ENCODE results near the gene PSMB11. TPM values are rescaled to one million over a fixed set of nuclear protein-coding genes. Genes with fewer than 3 reads are reported as not detected.

The PSMB11 gene
- total RNA-seq, 2 donors from 2014 or later: not detected

- no peaks in the 10 kb centered on the region for H3K4me1 ChIP-seq (ENCODE audit: control insufficient read depth in 1 of 2, low read depth in 2 of 2)
- H3K27me3 ChIP-seq (replicated peaks; ENCODE audit: insufficient read depth): no peaks in the 10 kb centered on the region
- no peak overlapping the region for H3K4me3 ChIP-seq
- ATAC-seq (ENCODE audit: insufficient number of reproducible peaks, low FRiP score, low read depth) (no peak), DNase-seq (ENCODE audit: low spot score) (no peak)
- no peaks in the 10 kb centered on the region for H3K36me3 ChIP-seq
- no peaks in the 10 kb centered on the region for H3K9me3 ChIP-seq
- no peak overlapping the region for H3K27ac ChIP-seq
- no peak for TF ChIP-seq CTCF (IDR thresholded peaks at IDR 0.05)
Observed at GRCh38 chr14:23045419-23046357, 3.7 kb downstream of the PSMB11 start.

GRCh38 chr14:23047034-23047634 is 5.1 kb downstream of the PSMB11 start:
- ATAC-seq (ENCODE audit: insufficient number of reproducible peaks, low FRiP score, low read depth): no peak

GRCh38 chr14:23047751-23048693 is 6.0 kb downstream of the PSMB11 start:
- no peaks in the 10 kb centered on the region for H3K9me3 ChIP-seq
- ATAC-seq (ENCODE audit: insufficient number of reproducible peaks, low FRiP score, low read depth): no peak
- no peaks in the 10 kb centered on the region for H3K27me3 ChIP-seq (replicated peaks; ENCODE audit: insufficient read depth)
- H3K27ac ChIP-seq: no peak overlapping the region
- no peaks in the 10 kb centered on the region for H3K4me1 ChIP-seq (ENCODE audit: control insufficient read depth in 1 of 2, low read depth in 2 of 2)
- H3K4me3 ChIP-seq: no peak overlapping the region
- DNase-seq (ENCODE audit: low spot score): no peak
- no peaks in the 10 kb centered on the region for H3K36me3 ChIP-seq
- TF ChIP-seq CTCF (IDR thresholded peaks at IDR 0.05): no peak

More at GRCh38 chr14:23047034-23047634, 5.1 kb downstream of the PSMB11 start:
- Histone ChIP-seq H3K36me3 (no peaks in the 10 kb centered on the region), H3K4me1 (ENCODE audit: control insufficient read depth in 1 of 2, low read depth in 2 of 2) (no peaks in the 10 kb centered on the region), H3K27ac (no peak overlapping the region), H3K9me3 (no peaks in the 10 kb centered on the region), H3K27me3 (replicated peaks; ENCODE audit: insufficient read depth) (no peaks in the 10 kb centered on the region), H3K4me3 (no peak overlapping the region)
- DNase-seq (ENCODE audit: low spot score): no peak
- TF ChIP-seq CTCF (IDR thresholded peaks at IDR 0.05): no peak

- no peak for TF ChIP-seq CTCF (IDR thresholded peaks at IDR 0.05)
- ATAC-seq (ENCODE audit: insufficient number of reproducible peaks, low FRiP score, low read depth): no peak
- Histone ChIP-seq H3K27me3 (replicated peaks; ENCODE audit: insufficient read depth) (no peaks in the 10 kb centered on the region), H3K4me1 (ENCODE audit: control insufficient read depth in 1 of 2, low read depth in 2 of 2) (no peaks in the 10 kb centered on the region), H3K9me3 (no peaks in the 10 kb centered on the region), H3K36me3 (no peaks in the 10 kb centered on the region), H3K27ac (no peak overlapping the region), H3K4me3 (no peak overlapping the region)
- DNase-seq (ENCODE audit: low spot score): no peak
Observed at GRCh38 chr14:23049011-23049410, 7.0 kb downstream of the PSMB11 start.
